Measurements from ENCODE around the gene SNCB. TPM values are rescaled to one million over a fixed set of nuclear protein-coding genes. Genes with fewer than 3 reads are reported as not detected.
"Not testable (repeated sequence)": the region's sequence is repeated elsewhere in the genome, so short reads cannot be mapped to it uniquely, and the experiment has no call there.

Gene SNCB
- total and polyA plus RNA-seq, 2 donors (not counting 1 experiment from before 2014, with no cell fraction given): 0.17 to 0.22 TPM

GRCh38 chr5:176593273-176593869 lies 37.0 kb downstream of the SNCB start:
- H3K9me3 ChIP-seq (ENCODE audit: control insufficient read depth, insufficient read depth, low read depth, low read length): no peaks in the 10 kb centered on the region
- TF ChIP-seq EZH2 (IDR thresholded peaks at IDR 0.05; ENCODE audit: low read length, missing control alignments): no peak
- H3K27me3 ChIP-seq (ENCODE audit: control insufficient read depth, insufficient read depth, low read length): no peaks in the 10 kb centered on the region
- no peaks in the 10 kb centered on the region for H3K4me1 ChIP-seq (ENCODE audit: control insufficient read depth, extremely low read depth, insufficient read depth, low read length)
- H3K9ac ChIP-seq (ENCODE audit: insufficient read depth, low read length): no peak overlapping the region
- H3K27ac ChIP-seq (ENCODE audit: insufficient read depth, low read length): no peak overlapping the region
- H3K79me2 ChIP-seq (ENCODE audit: control insufficient read depth, insufficient read depth, low read length): no peaks in the 10 kb centered on the region
- H3K4me2 ChIP-seq (ENCODE audit: extremely low read depth, insufficient read depth, low read length): no peak overlapping the region
- no peak overlapping the region for H3K4me3 ChIP-seq (replicated peaks in 1 of 4; ENCODE audit: control extremely low read depth in 1 of 4, insufficient read depth in 1 of 4, low read depth in 3 of 4, low read length in 4 of 4)
- no peaks in the 10 kb centered on the region for H4K20me1 ChIP-seq (ENCODE audit: control insufficient read depth, extremely low read depth, insufficient read depth, low read length)
- DNase-seq (ENCODE audit: low read depth in 2 of 2): no peak
- H2AFZ ChIP-seq (ENCODE audit: low read length): no peak overlapping the region
- peaks cover 1% of the 10 kb centered on the region for H3K36me3 ChIP-seq (ENCODE audit: control insufficient read depth, insufficient read depth, low read length)

GRCh38 chr5:176592573-176592972 lies 37.8 kb downstream of the SNCB start:
- H2AFZ ChIP-seq (ENCODE audit: low read length): no peak overlapping the region
- H3K4me2 ChIP-seq (ENCODE audit: extremely low read depth, insufficient read depth, low read length): no peak overlapping the region
- H3K36me3 ChIP-seq (ENCODE audit: control insufficient read depth, insufficient read depth, low read length): no peaks in the 10 kb centered on the region
- H3K4me1 ChIP-seq (ENCODE audit: control insufficient read depth, extremely low read depth, insufficient read depth, low read length): no peaks in the 10 kb centered on the region
- no peak overlapping the region for H3K4me3 ChIP-seq (replicated peaks in 1 of 4; ENCODE audit: control extremely low read depth in 1 of 4, insufficient read depth in 1 of 4, low read depth in 3 of 4, low read length in 4 of 4)
- no peak for DNase-seq (ENCODE audit: low read depth in 2 of 2)
- H4K20me1 ChIP-seq (ENCODE audit: control insufficient read depth, extremely low read depth, insufficient read depth, low read length): no peaks in the 10 kb centered on the region
- no peaks in the 10 kb centered on the region for H3K9me3 ChIP-seq (ENCODE audit: control insufficient read depth, insufficient read depth, low read depth, low read length)
- H3K27ac ChIP-seq (ENCODE audit: insufficient read depth, low read length): no peak overlapping the region
- no peaks in the 10 kb centered on the region for H3K79me2 ChIP-seq (ENCODE audit: control insufficient read depth, insufficient read depth, low read length)
- H3K9ac ChIP-seq (ENCODE audit: insufficient read depth, low read length): no peak overlapping the region
- TF ChIP-seq, protein P1, sequence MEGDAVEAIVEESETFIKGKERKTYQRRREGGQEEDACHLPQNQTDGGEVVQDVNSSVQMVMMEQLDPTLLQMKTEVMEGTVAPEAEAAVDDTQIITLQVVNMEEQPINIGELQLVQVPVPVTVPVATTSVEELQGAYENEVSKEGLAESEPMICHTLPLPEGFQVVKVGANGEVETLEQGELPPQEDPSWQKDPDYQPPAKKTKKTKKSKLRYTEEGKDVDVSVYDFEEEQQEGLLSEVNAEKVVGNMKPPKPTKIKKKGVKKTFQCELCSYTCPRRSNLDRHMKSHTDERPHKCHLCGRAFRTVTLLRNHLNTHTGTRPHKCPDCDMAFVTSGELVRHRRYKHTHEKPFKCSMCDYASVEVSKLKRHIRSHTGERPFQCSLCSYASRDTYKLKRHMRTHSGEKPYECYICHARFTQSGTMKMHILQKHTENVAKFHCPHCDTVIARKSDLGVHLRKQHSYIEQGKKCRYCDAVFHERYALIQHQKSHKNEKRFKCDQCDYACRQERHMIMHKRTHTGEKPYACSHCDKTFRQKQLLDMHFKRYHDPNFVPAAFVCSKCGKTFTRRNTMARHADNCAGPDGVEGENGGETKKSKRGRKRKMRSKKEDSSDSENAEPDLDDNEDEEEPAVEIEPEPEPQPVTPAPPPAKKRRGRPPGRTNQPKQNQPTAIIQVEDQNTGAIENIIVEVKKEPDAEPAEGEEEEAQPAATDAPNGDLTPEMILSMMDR (conservative IDR thresholded peaks at IDR 0.05 in 1 of 2, IDR thresholded peaks at IDR 0.05 in 1 of 2; ENCODE audit: low read depth in 1 of 2, low read length in 2 of 2): no peak
- TF ChIP-seq EZH2 (IDR thresholded peaks at IDR 0.05; ENCODE audit: low read length, missing control alignments): no peak
- H3K27me3 ChIP-seq (ENCODE audit: control insufficient read depth, insufficient read depth, low read length): no peaks in the 10 kb centered on the region

GRCh38 chr5:176591667-176592066 lies 38.7 kb downstream of the SNCB start:
- not testable (repeated sequence) for DNase-seq (ENCODE audit: low read depth in 2 of 2); H3K79me2 ChIP-seq (ENCODE audit: control insufficient read depth, insufficient read depth, low read length); H3K4me3 ChIP-seq (replicated peaks in 1 of 4; ENCODE audit: control extremely low read depth in 1 of 4, insufficient read depth in 1 of 4, low read depth in 3 of 4, low read length in 4 of 4); H3K36me3 ChIP-seq (ENCODE audit: control insufficient read depth, insufficient read depth, low read length); H2AFZ ChIP-seq (ENCODE audit: low read length); H3K9me3 ChIP-seq (ENCODE audit: control insufficient read depth, insufficient read depth, low read depth, low read length); H4K20me1 ChIP-seq (ENCODE audit: control insufficient read depth, extremely low read depth, insufficient read depth, low read length); H3K9ac ChIP-seq (ENCODE audit: insufficient read depth, low read length); H3K4me1 ChIP-seq (ENCODE audit: control insufficient read depth, extremely low read depth, insufficient read depth, low read length); H3K27ac ChIP-seq (ENCODE audit: insufficient read depth, low read length); H3K27me3 ChIP-seq (ENCODE audit: control insufficient read depth, insufficient read depth, low read length); H3K4me2 ChIP-seq (ENCODE audit: extremely low read depth, insufficient read depth, low read length)

DNA sequence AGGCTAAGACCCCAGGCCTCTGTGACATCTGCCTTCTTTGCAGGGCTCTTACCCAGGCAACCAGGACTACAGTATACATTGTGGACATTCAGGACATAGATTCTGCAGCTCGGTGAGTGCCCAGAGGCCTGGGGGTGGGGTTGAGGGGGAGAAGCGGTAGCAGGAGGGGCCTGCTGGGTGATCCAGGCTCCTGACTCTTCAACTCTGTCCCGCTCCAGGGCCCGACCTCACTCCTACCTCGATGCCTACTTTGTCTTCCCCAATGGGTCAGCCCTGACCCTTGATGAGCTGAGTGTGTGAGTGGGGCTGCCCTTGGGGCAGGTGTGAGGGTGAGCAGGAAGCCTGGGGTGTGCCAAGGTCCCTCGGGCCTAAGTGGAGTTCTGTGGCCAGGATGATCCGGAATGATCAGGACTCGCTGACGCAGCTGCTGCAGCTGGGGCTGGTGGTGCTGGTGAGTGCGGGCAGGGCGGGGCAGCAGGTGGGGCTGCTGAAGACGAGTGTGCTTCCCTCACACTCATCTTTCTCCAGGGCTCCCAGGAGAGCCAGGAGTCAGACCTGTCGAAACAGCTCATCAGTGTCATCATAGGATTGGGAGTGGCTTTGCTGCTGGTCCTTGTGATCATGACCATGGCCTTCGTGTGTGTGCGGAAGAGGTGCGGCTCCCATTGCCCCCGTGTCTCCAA lies 40.2 kb downstream of the SNCB start:
- Histone ChIP-seq H3K9me3 (ENCODE audit: control insufficient read depth, insufficient read depth, low read depth, low read length) (no peaks in the 10 kb centered on the region), H3K79me2 (ENCODE audit: control insufficient read depth, insufficient read depth, low read length) (no peaks in the 10 kb centered on the region), H3K4me1 (ENCODE audit: control insufficient read depth, extremely low read depth, insufficient read depth, low read length) (no peaks in the 10 kb centered on the region), H3K4me3 (replicated peaks in 1 of 4; ENCODE audit: control extremely low read depth in 1 of 4, insufficient read depth in 1 of 4, low read depth in 3 of 4, low read length in 4 of 4) (no peak overlapping the region), H2AFZ (ENCODE audit: low read length) (no peak overlapping the region), H3K27me3 (ENCODE audit: control insufficient read depth, insufficient read depth, low read length) (no peaks in the 10 kb centered on the region), H3K36me3 (ENCODE audit: control insufficient read depth, insufficient read depth, low read length) (no peaks in the 10 kb centered on the region), H4K20me1 (ENCODE audit: control insufficient read depth, extremely low read depth, insufficient read depth, low read length) (no peaks in the 10 kb centered on the region), H3K27ac (ENCODE audit: insufficient read depth, low read length) (no peak overlapping the region), H3K4me2 (ENCODE audit: extremely low read depth, insufficient read depth, low read length) (no peak overlapping the region), H3K9ac (ENCODE audit: insufficient read depth, low read length) (no peak overlapping the region)
- no peak for DNase-seq (ENCODE audit: low read depth in 2 of 2)
- TF ChIP-seq EZH2 (IDR thresholded peaks at IDR 0.05; ENCODE audit: low read length, missing control alignments): no peak
- TF ChIP-seq, protein P1 (conservative IDR thresholded peaks at IDR 0.05 in 1 of 2, IDR thresholded peaks at IDR 0.05 in 1 of 2; ENCODE audit: low read depth in 1 of 2, low read length in 2 of 2): no peak
